ENCODE results near the gene MZT1. TPM values are rescaled to one million over a fixed set of nuclear protein-coding genes. Genes with fewer than 3 reads are reported as not detected.

The MZT1 gene
- total and polyA plus RNA-seq, 12 donors: 5.8 to 9.6 (median 6.6) TPM

DNA sequence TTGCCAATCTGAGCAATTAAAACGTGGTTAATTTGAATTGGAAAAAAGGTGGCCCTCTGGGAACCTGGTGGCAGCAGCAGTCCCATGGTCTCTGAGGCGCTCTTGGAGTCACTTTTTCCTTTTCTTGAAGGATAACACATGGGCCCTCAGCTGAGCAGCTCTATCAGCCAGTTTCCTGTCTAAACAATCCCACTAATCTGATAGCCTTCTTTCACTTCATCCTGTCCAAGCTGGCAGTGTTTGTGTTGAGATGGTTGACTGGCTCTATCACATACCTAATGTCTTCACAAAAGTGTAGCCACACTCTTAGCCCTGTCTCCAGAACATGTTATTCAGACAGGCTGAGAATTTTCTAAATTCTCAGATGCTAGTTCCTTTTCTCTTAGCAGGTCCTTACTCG, 10.7 kb downstream of the MZT1 start:
- no peaks in the 10 kb centered on the region for H3K4me1 ChIP-seq
- peaks cover 0 to 12% (median 4%) of the 10 kb centered on the region in 11 donors for H3K9me3 ChIP-seq
- intact Hi-C loops (cut with DNase I): no loop called here
- TF ChIP-seq, protein P1, sequence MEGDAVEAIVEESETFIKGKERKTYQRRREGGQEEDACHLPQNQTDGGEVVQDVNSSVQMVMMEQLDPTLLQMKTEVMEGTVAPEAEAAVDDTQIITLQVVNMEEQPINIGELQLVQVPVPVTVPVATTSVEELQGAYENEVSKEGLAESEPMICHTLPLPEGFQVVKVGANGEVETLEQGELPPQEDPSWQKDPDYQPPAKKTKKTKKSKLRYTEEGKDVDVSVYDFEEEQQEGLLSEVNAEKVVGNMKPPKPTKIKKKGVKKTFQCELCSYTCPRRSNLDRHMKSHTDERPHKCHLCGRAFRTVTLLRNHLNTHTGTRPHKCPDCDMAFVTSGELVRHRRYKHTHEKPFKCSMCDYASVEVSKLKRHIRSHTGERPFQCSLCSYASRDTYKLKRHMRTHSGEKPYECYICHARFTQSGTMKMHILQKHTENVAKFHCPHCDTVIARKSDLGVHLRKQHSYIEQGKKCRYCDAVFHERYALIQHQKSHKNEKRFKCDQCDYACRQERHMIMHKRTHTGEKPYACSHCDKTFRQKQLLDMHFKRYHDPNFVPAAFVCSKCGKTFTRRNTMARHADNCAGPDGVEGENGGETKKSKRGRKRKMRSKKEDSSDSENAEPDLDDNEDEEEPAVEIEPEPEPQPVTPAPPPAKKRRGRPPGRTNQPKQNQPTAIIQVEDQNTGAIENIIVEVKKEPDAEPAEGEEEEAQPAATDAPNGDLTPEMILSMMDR (IDR thresholded peaks at IDR 0.05): no peak
- no peak overlapping the region for H3K4me3 ChIP-seq
- H3K27me3 ChIP-seq: no peaks in the 10 kb centered on the region
- H3K27ac ChIP-seq: no peak overlapping the region
- 50 to 51% methylated on average over 3 of the region's 3 CpGs for WGBS, 2 donors
- DNase-seq: no peak
- peaks cover 0 to 86% (median 7%) of the 10 kb centered on the region in 9 donors for H3K36me3 ChIP-seq
- no peak for ATAC-seq

DNA sequence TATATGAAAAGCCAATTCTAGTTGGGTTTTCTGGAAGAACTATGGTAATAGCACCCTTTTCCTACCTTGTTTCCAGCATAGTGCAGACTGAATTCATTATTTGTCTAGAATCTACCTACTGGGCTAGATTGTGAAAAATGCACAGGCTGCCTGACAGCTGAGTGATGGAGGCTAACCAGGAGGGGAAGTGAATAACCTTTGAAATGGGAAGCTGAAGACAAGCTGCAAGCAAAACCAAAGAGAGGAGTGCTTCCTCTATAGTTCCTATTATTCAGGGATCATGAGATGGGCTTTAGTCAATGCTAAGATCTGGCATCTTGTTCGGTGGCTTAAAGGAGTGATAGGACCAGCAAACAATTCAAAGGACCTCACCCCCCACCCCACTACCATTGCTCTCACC, 26.9 kb downstream of the MZT1 start:
- Histone ChIP-seq H3K36me3 (peaks cover 0 to under 1% (median 0%) of the 10 kb centered on the region in 9 donors), H3K4me3 (no peak overlapping the region), H3K27ac (no peak overlapping the region), H3K4me1 (no peaks in the 10 kb centered on the region), H3K27me3 (peaks cover 0 to 8% (median 0%) of the 10 kb centered on the region in 7 donors), H3K9me3 (peaks cover 0 to 4% (median 0%) of the 10 kb centered on the region in 11 donors)
- TF ChIP-seq, protein P1 (IDR thresholded peaks at IDR 0.05): no peak
- ATAC-seq: no peak
- intact Hi-C loops (cut with DNase I): loop anchor here in 1 of 10 donors (5.0 kb wide), 1 partner anchor 1973 kb away; no protein-coding TSS in a partner anchor
- no peak for DNase-seq
- WGBS, 2 donors: 38 to 62% methylated on average over 1 of the region's 1 CpG

DNA sequence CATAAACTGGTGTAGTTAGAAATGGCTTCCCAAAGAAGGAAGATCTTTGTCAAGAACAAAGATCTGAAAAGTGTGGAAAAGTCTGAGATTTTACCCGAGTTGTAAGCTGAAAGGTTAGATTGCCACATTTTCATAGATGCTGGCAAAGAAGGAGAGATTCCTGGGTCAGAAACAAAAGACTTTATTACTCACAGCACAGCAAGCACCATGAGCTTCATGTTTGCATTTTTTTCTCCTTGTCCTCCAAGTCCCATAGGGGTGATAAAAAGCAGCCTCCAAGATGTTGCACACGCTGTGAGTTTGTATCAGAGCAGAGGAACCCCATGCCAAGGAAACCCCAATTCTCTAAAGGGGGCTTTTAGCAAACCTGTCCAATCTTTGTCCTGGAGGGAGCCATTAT, 29.3 kb downstream of the MZT1 start:
- TF ChIP-seq, protein P1 (IDR thresholded peaks at IDR 0.05): no peak
- peaks cover 0 to 1% (median 0%) of the 10 kb centered on the region in 11 donors for H3K9me3 ChIP-seq
- intact Hi-C loops (cut with DNase I): no loop called here
- no peaks in the 10 kb centered on the region for H3K36me3 ChIP-seq
- no peak overlapping the region for H3K27ac ChIP-seq
- no peak for DNase-seq
- H3K27me3 ChIP-seq: peaks cover 0 to 8% (median 0%) of the 10 kb centered on the region in 7 donors
- no peak overlapping the region for H3K4me3 ChIP-seq
- H3K4me1 ChIP-seq: no peaks in the 10 kb centered on the region
- no peak for ATAC-seq
- WGBS, 2 donors: 65% methylated on average over 2 of the region's 2 CpGs

DNA sequence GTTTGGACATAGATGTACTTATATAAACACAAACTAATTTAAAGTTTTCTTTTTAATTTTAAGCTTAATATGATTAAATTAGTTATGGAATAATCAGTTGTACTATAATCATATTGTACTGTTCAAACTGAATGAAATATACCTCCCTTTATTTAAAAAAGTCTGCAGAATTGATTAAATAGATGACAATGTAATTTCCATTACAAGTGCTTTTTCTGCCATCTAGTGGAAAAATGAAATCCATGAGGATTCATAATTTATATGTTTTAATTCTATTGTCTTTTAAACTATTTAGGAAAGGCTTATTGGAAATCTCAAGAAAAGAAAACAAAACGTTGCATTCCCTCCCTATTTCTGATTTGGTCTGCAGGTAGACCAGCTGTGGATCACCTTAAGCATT, 30.9 kb downstream of the MZT1 start:
- TF ChIP-seq, protein P1 (IDR thresholded peaks at IDR 0.05): peak in 8 of 9 donors; percentile 19 to 64 (median 45)
- 7 to 13% methylated on average over 1 of the region's 1 CpG for WGBS, 2 donors
- Histone ChIP-seq H3K27me3 (peaks cover 0 to 8% (median 0%) of the 10 kb centered on the region in 7 donors), H3K27ac (no peak overlapping the region), H3K36me3 (no peaks in the 10 kb centered on the region), H3K4me3 (no peak overlapping the region), H3K4me1 (no peaks in the 10 kb centered on the region), H3K9me3 (peaks cover 0 to 9% (median 0%) of the 10 kb centered on the region in 11 donors)
- DNase-seq: no peak
- intact Hi-C loops (cut with DNase I): no loop called here
- ATAC-seq: no peak
